H1 (cell line): ENCODE data around the gene B3GLCT.

ENCODE experiments used
- BACH1 ChIP-seq: IDR thresholded peaks from 2 replicates; pipeline ENCODE4 v1.6.1; 2012; ENCODE audit warnings: low read length, improper control_type of control experiment
- BRCA1 ChIP-seq: IDR thresholded peaks from 2 replicates; pipeline ENCODE4 v1.6.1; 2012; ENCODE audit warnings: low read depth, low read length, improper control_type of control experiment
- PHF8 ChIP-seq: fragments of 200-600 bp; sonication (generic); conservative IDR thresholded peaks from 2 replicates; pipeline ENCODE4 v1.7.1; 2012; ENCODE audit warnings: low read depth, mild to moderate bottlenecking, inconsistent platforms, low read length, moderate library complexity
- POLR2AphosphoS5 ChIP-seq: IDR thresholded peaks from 2 replicates; pipeline ENCODE4 v1.6.1; 2011; ENCODE audit warnings: low read depth, low read length
- TF ChIP-seq, protein P1 (sequence below): IDR thresholded peaks from 2 replicates; pipeline ENCODE4 v1.6.1; 2012; ENCODE audit warnings: inconsistent platforms
- TF ChIP-seq, protein P2 (sequence below), 3 experiments: IDR thresholded peaks; 1 replicate in 2 of 3; 2 replicates in 1 of 3; pipeline versions ENCODE4 v1.5.1 to v1.6.1; 2011; ENCODE audit warnings: low read length in 3 of 3, mild to moderate bottlenecking in 3 of 3, inconsistent platforms in 2 of 3, low read depth in 1 of 3, moderate library complexity in 1 of 3; ENCODE audit not compliant: insufficient read depth in 1 of 3; ENCODE audit errors: control extremely low read depth in 1 of 3
- TF ChIP-seq, protein P3 (sequence below): IDR thresholded peaks from 2 replicates; pipeline ENCODE4 v1.6.1; 2011; ENCODE audit warnings: low read depth, mild to moderate bottlenecking, low read length; ENCODE audit not compliant: insufficient read depth

DNA sequence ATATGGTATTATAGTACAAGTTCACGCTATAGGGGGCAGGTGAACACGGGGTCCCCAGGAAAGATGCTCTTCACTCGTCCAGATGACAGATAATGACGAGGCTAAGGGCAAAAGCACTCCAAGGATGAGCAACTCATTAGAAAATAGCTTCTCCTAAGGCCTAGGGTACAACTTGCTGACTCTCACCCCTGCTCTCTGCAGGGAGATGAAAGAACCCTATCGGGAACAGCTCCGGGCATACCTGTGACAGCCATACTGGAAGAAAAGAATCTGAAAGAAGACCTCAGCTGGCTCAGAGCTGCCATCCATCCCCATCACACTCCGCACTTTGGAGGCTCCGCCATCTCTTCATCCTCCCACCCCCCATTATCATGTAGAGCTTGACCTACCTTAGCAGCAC is 20.5 kb upstream of the B3GLCT start:
- TF ChIP-seq, protein P1, sequence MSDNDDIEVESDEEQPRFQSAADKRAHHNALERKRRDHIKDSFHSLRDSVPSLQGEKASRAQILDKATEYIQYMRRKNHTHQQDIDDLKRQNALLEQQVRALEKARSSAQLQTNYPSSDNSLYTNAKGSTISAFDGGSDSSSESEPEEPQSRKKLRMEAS, result no peak
- no peak for TF ChIP-seq PHF8
- no peak for TF ChIP-seq BACH1
- no peak for TF ChIP-seq BRCA1
- no peak for TF ChIP-seq POLR2AphosphoS5
- TF ChIP-seq, protein P2, sequence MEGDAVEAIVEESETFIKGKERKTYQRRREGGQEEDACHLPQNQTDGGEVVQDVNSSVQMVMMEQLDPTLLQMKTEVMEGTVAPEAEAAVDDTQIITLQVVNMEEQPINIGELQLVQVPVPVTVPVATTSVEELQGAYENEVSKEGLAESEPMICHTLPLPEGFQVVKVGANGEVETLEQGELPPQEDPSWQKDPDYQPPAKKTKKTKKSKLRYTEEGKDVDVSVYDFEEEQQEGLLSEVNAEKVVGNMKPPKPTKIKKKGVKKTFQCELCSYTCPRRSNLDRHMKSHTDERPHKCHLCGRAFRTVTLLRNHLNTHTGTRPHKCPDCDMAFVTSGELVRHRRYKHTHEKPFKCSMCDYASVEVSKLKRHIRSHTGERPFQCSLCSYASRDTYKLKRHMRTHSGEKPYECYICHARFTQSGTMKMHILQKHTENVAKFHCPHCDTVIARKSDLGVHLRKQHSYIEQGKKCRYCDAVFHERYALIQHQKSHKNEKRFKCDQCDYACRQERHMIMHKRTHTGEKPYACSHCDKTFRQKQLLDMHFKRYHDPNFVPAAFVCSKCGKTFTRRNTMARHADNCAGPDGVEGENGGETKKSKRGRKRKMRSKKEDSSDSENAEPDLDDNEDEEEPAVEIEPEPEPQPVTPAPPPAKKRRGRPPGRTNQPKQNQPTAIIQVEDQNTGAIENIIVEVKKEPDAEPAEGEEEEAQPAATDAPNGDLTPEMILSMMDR (IDR thresholded peaks at IDR 0.05; ENCODE audit: control extremely low read depth in 1 of 3, insufficient read depth in 1 of 3, low read depth in 1 of 3, low read length in 3 of 3), result no peak
- TF ChIP-seq, protein P3, sequence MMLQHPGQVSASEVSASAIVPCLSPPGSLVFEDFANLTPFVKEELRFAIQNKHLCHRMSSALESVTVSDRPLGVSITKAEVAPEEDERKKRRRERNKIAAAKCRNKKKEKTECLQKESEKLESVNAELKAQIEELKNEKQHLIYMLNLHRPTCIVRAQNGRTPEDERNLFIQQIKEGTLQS, result no peak
